ENCODE results near the gene KLHL29.

The KLHL29 gene

DNA sequence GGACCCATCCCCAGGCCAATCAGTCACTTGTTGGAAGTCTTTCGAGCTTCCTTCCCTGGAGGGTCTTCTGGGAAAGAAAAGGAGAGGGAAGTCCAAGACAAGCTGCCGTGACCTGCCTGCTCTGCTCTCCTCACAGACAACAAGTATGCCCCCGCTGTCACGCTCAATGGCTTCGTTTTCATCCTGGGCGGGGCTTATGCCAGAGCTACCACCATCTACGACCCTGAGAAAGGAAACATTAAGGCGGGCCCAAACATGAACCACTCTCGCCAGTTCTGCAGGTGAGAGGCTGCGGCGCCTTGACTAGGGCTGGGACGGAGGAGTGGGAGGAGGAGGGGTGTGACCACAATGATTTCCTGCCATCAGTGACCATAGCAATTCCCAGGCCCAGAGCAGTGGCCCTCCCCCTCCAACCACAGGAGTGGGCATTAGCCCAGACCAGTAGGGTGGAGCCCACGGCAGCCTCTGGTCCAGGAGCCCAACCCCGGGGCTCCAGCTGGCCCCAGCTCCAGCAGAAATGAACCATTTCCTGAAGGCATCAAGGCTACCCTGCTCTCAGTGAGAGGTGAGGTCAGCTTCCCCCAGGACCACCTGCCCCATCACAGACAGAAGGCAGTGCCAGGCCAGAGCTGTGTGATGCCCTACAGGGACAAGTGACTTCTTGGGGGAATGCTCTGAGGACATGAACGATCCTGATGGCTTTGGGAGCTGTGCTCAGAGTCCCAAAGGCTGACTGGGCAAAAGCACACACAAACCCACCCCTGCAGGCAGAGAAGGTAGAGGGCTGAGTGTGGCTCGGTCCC, 318.8 kb downstream of the KLHL29 start:
- Mint-ChIP-seq H3K4me3 (no peak overlapping the region), H3K27ac (no peak overlapping the region), H3K4me1 (ENCODE audit: low read depth) (no peaks in the 10 kb centered on the region), H3K27me3 (ENCODE audit: low read depth) (no peaks in the 10 kb centered on the region), H3K36me3 (ENCODE audit: low read depth) (peaks cover 4% of the 10 kb centered on the region), H3K9me3 (no peaks in the 10 kb centered on the region)

DNA sequence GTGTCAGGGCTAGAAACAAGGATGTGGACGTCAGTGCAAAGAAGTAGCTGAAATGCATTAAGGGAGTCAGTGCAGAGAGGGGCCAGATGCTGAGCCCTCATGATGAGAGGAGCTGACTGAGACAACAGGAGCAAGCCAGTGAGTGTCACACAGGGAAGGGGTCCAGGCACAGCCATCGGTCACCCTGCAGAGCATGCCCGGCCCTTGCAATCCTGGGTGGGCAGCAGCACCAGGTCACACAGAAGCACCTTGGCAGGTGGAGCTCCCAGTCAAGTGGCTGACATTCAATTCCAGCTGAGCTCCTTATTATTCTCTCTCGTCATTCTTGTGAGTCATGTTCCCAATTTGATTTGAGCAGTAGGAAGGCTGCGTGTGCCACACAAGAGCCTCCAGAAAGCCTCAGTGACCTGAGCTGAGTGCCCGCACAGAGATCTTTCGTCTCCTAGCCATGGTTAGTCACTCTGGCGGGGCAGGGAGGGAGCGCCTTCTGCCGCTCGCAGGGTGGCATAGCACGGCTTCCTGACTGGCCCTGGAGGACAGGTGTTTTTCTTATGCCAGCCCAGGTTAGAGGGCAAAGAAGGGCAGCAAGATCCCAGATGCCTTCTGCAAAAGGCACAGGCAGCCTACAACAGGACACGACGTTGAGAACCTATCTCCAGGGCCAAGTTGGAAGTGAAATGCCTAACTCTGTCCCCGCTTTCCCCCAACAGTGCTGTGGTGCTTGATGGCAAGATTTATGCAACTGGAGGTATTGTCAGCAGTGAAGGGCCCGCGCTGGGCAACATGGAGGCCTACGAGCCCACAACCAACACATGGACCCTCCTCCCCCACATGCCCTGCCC, 321.0 kb downstream of the KLHL29 start:
- H3K4me3 Mint-ChIP-seq: no peak overlapping the region
- no peaks in the 10 kb centered on the region for H3K4me1 Mint-ChIP-seq (ENCODE audit: low read depth)
- no peaks in the 10 kb centered on the region for H3K9me3 Mint-ChIP-seq
- no peak overlapping the region for H3K27ac Mint-ChIP-seq
- peaks cover 2% of the 10 kb centered on the region for H3K36me3 Mint-ChIP-seq (ENCODE audit: low read depth)
- no peaks in the 10 kb centered on the region for H3K27me3 Mint-ChIP-seq (ENCODE audit: low read depth)

DNA sequence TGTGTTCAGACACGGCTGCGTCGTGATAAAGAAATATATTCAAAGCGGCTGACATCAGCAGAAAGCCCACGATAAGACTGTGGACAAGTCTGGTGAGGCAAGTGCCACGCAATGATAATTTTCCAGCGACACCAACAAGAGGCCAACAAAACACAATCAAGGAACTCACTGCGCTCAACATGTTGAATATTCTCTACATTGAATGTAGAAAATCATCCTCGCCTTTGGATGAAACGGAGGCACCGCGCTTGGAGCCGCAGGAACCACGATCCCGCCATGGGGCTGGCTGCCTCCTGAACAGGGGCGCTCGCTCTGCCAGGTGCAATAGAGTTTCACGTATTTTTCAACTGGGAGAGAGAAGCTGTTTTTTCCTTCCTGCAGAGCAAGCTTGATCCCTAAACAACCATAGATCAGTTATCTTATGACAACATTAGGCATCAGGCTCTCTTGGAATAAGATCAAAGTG, 321.7 kb downstream of the KLHL29 start:
- no peaks in the 10 kb centered on the region for H3K27me3 Mint-ChIP-seq (ENCODE audit: low read depth)
- H3K27ac Mint-ChIP-seq: no peak overlapping the region
- no peaks in the 10 kb centered on the region for H3K4me1 Mint-ChIP-seq (ENCODE audit: low read depth)
- H3K9me3 Mint-ChIP-seq: no peaks in the 10 kb centered on the region
- no peaks in the 10 kb centered on the region for H3K36me3 Mint-ChIP-seq (ENCODE audit: low read depth)
- H3K4me3 Mint-ChIP-seq: no peak overlapping the region

DNA sequence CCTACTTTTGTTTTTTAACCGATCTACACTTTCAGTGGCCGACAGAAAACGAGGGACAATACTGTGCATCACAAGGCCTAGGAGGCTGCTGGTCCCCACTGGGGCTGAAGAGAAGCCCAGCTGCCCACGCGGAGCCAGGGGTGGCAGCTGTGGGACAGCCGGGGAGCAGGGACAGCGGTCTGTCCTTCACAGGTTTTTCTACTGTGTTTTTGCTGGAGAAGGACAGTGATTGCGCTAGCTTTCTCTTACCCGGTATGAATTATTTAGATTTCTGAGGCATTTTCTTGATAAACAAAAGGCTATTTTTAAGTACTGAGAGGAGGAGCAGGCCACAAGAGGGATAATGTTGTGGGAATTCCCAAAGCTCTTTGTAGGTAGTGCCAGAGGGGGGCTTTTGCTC, 322.1 kb downstream of the KLHL29 start:
- Mint-ChIP-seq H3K36me3 (ENCODE audit: low read depth) (no peaks in the 10 kb centered on the region), H3K27me3 (ENCODE audit: low read depth) (no peaks in the 10 kb centered on the region), H3K4me1 (ENCODE audit: low read depth) (no peaks in the 10 kb centered on the region), H3K27ac (no peak overlapping the region), H3K4me3 (no peak overlapping the region), H3K9me3 (no peaks in the 10 kb centered on the region)

DNA sequence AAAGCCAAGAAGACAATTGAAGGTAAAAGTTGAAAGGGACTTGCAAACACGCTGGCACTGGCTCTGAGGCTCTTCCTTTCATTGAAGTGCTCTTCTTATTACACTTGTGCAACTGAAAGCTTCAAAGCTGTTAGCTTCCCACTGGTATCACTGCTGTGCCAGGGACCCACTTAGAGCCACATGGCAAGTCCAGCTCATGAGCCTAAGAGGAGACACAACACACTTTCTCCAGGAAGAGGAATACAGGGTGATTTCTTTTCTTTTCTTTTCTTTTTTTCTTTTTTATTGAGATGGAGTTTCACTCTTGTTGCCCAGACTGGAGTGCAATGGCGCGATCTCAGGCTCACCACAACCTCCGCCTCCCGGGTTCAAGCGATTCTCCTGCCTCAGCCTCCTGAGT, 323.8 kb downstream of the KLHL29 start:
- no peak overlapping the region for H3K4me3 Mint-ChIP-seq
- no peaks in the 10 kb centered on the region for H3K9me3 Mint-ChIP-seq
- H3K27me3 Mint-ChIP-seq (ENCODE audit: low read depth): no peaks in the 10 kb centered on the region
- H3K4me1 Mint-ChIP-seq (ENCODE audit: low read depth): no peaks in the 10 kb centered on the region
- no peaks in the 10 kb centered on the region for H3K36me3 Mint-ChIP-seq (ENCODE audit: low read depth)
- no peak overlapping the region for H3K27ac Mint-ChIP-seq

DNA sequence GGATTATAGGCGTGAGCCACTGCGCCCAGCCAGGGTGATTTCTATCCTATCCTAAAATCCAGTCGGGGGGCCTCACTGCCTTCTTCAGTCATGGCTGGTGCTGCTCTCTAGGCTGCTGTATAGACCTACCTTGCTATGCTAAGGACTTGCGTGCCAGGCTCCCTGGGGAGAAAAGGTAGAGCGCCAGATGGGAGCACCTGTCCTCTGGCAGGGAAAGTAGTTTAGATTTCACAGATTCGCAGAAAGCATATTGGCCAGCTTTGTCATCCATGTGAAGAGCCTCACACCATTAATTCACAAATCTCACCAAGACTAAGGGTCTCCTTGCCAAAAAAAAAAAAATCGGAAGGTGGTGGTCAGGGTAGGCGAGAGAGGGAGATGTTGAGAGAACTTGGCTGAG, 324.3 kb downstream of the KLHL29 start:
- Mint-ChIP-seq H3K4me1 (ENCODE audit: low read depth) (no peaks in the 10 kb centered on the region), H3K9me3 (no peaks in the 10 kb centered on the region), H3K36me3 (ENCODE audit: low read depth) (no peaks in the 10 kb centered on the region), H3K4me3 (no peak overlapping the region), H3K27ac (no peak overlapping the region), H3K27me3 (ENCODE audit: low read depth) (no peaks in the 10 kb centered on the region)

DNA sequence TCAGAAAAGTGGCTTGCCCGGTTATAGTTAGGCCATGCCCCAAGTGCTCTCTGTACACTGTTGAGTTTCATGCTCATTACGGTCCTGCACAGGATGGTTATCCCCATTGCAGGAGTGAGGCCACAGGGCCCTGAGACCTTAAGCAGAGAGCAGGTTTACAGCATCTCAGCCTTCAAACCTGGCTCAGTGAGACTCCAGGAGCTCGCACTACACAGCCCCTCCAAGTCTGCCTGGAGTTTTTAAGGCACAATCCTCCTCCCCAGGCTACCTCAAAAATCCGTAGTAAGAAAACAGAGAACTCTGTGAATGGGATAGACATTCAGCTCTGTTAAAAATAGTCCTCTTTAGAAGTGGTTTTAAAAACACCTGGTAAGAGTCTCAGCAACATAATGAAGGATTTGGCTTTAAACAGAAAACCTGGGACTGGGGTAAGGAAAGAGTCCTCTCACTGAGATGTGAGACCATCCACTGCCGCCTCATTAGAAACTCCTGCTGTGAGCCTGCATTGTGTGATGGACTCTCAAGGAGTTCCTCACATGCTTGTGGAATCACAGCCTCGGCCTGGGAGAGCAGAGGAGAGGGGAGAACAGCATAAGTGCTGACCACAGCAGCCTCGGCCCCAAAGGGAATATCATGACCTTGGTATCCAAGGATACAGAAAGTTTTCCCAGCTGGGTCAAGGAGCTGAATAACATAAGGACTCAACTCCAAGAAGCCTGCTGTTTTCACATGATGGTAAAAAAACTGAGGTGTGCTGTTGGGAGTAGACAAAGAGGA, 327.2 kb downstream of the KLHL29 start:
- H3K27me3 Mint-ChIP-seq (ENCODE audit: low read depth): no peaks in the 10 kb centered on the region
- no peaks in the 10 kb centered on the region for H3K9me3 Mint-ChIP-seq
- H3K4me1 Mint-ChIP-seq (ENCODE audit: low read depth): no peaks in the 10 kb centered on the region
- H3K4me3 Mint-ChIP-seq: no peak overlapping the region
- H3K36me3 Mint-ChIP-seq (ENCODE audit: low read depth): no peaks in the 10 kb centered on the region
- no peak overlapping the region for H3K27ac Mint-ChIP-seq

DNA sequence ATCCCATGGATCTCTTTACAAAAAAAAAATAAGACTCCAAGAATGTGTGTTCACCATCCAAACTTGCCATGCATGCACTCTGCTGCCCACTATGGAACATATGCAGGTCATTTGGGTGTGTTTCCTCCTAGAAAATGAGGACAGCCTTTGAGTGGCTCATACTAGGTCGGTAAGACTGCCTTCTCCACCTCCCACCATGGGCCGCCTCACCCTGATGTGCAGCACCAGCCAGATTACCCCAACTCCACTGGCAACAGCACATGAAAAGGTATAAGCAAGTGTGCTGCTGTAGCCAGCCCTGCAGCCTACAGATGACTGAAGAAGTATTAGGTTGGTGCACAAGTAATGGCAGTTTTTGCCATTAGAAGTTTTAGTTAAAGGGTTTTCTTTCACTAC, 327.8 kb downstream of the KLHL29 start:
- Mint-ChIP-seq H3K4me1 (ENCODE audit: low read depth) (no peaks in the 10 kb centered on the region), H3K9me3 (no peaks in the 10 kb centered on the region), H3K27ac (no peak overlapping the region), H3K4me3 (no peak overlapping the region), H3K27me3 (ENCODE audit: low read depth) (no peaks in the 10 kb centered on the region), H3K36me3 (ENCODE audit: low read depth) (no peaks in the 10 kb centered on the region)

DNA sequence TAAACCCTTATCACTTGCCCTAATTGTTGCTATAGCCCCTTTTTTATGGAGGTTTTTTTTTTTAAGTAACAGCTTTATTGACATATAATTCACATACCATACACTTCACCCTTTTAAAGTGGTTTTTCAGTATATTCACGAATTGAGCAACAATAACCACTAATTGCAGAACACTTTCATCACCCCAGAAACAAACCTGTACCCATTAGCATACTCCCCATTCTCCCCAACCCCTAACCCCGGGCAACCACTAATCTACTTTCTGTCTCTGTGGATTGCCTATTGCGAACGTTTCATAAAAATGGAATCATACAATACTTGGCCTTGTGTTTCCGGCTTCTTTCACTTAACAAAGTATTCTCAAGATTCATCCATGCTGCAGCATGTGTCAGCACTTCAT, 328.4 kb downstream of the KLHL29 start:
- no peak overlapping the region for H3K4me3 Mint-ChIP-seq
- no peaks in the 10 kb centered on the region for H3K9me3 Mint-ChIP-seq
- H3K36me3 Mint-ChIP-seq (ENCODE audit: low read depth): no peaks in the 10 kb centered on the region
- no peak overlapping the region for H3K27ac Mint-ChIP-seq
- H3K4me1 Mint-ChIP-seq (ENCODE audit: low read depth): no peaks in the 10 kb centered on the region
- H3K27me3 Mint-ChIP-seq (ENCODE audit: low read depth): no peaks in the 10 kb centered on the region

DNA sequence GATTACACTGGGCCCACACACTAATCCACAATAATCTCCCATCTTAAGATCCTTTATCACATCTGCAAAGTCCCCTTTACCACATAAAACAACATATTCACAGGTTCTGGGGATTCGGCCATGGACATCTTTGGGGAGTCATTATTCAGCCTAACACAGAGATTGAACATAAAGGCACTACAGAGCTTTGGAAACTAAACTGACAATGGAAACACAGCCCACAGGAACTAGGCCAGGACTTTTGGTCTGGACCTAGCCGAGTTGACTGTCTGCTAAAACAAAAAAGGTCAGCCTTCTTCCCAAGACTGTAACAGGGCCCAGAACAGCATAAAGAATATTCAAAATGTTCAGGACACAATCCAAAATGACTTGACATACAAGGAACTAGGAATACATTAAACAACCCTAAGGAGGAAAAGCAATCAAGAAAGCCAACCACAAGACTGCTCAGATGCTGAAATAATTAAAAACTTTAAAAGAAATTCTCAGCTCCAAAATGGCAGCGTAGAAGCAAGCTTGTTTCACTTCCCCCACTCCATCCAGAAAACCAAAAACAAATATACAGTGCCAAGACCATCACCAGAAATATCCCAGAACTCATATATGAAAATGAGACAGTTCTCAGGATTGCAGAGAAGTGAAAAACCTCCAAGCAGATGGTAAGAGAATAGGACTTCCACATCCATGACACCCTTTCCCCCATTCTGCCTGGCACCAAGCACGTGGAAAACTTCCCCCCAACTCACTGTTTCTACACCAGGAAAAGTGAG, 334.1 kb downstream of the KLHL29 start:
- Mint-ChIP-seq H3K27me3 (ENCODE audit: low read depth) (no peaks in the 10 kb centered on the region), H3K36me3 (ENCODE audit: low read depth) (peaks cover 19% of the 10 kb centered on the region), H3K27ac (no peak overlapping the region), H3K9me3 (peaks cover 21% of the 10 kb centered on the region), H3K4me1 (ENCODE audit: low read depth) (no peaks in the 10 kb centered on the region), H3K4me3 (no peak overlapping the region)

DNA sequence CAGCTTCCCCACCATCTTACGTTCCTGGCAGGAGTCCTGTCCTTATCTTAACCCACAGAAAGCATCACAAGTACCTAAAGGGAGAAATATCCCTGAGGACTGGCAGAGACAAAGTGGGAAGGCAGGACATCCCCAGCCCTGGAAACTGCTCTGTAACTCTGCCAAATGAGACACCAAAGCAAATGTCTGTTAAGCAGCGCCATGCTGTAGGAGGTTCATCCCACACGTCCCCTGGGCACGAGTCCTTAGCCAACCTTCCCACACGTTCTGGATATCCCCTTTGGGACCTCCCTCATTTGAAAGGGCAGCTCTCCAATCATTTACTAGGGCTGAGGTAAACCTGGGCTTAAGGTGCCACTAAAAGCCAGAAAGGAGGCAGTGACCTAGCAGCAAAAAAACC, 334.7 kb downstream of the KLHL29 start:
- H3K27ac Mint-ChIP-seq: no peak overlapping the region

DNA sequence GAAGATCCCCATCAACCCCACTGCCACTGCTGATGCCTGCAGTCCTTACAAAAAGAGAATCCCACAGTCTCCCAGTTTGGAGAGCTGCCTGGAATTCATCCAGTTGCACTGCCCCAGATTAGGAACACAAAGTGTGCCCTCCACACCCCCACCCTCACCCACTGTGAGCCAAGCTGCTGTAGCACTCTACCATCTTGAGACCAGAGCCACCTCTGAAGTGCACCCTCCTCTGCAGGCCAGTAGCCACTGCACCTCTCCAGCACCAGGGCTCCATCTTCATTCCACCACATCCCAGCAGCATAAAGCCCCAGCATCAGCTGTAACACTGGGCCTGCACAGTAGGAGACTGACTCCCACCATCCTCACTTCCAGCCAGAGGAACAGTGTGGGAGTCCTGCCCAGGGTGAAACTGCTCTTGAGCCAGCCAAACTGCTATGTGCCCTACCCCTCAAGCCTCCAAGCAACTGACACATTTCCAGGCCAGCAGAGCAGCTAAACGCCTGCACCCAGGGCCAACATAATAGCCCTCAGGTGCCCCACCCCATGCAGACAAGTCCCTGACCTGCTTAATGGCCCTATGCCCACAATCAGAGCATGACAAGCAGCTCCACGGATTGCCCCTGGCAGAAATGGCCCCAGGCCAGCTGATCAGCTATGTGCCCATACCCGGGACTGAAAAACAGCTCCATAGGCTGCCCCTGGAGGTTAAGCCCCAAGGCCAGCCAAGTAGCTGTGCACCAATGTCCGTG, 335.9 kb downstream of the KLHL29 start:
- no peak overlapping the region for H3K27ac Mint-ChIP-seq
- H3K36me3 Mint-ChIP-seq (ENCODE audit: low read depth): peaks cover 30% of the 10 kb centered on the region
- peaks cover 21% of the 10 kb centered on the region for H3K9me3 Mint-ChIP-seq
- H3K4me3 Mint-ChIP-seq: no peak overlapping the region
- no peaks in the 10 kb centered on the region for H3K27me3 Mint-ChIP-seq (ENCODE audit: low read depth)
- H3K4me1 Mint-ChIP-seq (ENCODE audit: low read depth): no peaks in the 10 kb centered on the region

More for the DNA sequence above, 334.7 kb downstream of the KLHL29 start:
- Mint-ChIP-seq H3K9me3 (peaks cover 21% of the 10 kb centered on the region), H3K4me1 (ENCODE audit: low read depth) (no peaks in the 10 kb centered on the region), H3K36me3 (ENCODE audit: low read depth) (peaks cover 21% of the 10 kb centered on the region), H3K4me3 (no peak overlapping the region), H3K27me3 (ENCODE audit: low read depth) (no peaks in the 10 kb centered on the region)

DNA sequence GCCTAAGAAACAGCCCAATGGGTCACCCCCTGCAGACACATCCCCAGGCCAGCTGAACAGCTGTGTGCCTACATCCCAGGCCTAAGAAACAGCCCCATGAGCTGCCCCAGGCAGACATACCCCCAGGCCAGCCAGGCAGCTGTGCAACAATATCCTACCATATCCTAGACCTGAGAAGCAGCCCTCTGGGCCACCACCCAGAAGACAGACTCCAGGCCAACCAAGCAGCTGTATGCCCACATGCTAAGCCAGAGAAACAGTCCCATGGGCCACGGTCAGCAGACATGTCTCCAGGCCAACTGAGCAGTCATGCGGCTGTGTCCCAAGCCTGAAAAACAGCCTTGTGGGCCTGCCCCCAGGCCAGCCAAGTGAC, 336.5 kb downstream of the KLHL29 start:
- H3K4me1 Mint-ChIP-seq (ENCODE audit: low read depth): no peaks in the 10 kb centered on the region
- H3K27ac Mint-ChIP-seq: no peak overlapping the region
- peaks cover 32% of the 10 kb centered on the region for H3K36me3 Mint-ChIP-seq (ENCODE audit: low read depth)
- peaks cover 21% of the 10 kb centered on the region for H3K9me3 Mint-ChIP-seq
- H3K4me3 Mint-ChIP-seq: no peak overlapping the region
- H3K27me3 Mint-ChIP-seq (ENCODE audit: low read depth): no peaks in the 10 kb centered on the region
